Nephron (organoid): ENCODE measurements around the gene MEIOSIN.

Source experiments
- H3K27ac Mint-ChIP-seq, 3 experiments: 2 replicates each; pipeline ENCODE4 v1.8.0; 2020; ENCODE audit warnings: mixed read lengths in 3 of 3, mild to moderate bottlenecking in 2 of 3, moderate library complexity in 1 of 3
- H3K27me3 Mint-ChIP-seq: 2 replicates; pipeline ENCODE4 v1.8.0; 2021; ENCODE audit warnings: low read depth, mild to moderate bottlenecking, moderate library complexity, mixed read lengths
- H3K36me3 Mint-ChIP-seq: 2 replicates; pipeline ENCODE4 v1.8.0; 2020; ENCODE audit warnings: low read depth, mixed read lengths
- H3K4me1 Mint-ChIP-seq: 2 replicates; pipeline ENCODE4 v1.8.0; 2020; ENCODE audit warnings: mixed read lengths
- H3K4me3 Mint-ChIP-seq, 3 experiments: 2 replicates each; pipeline ENCODE4 v1.8.0; 2020; ENCODE audit warnings: mild to moderate bottlenecking in 3 of 3, mixed read lengths in 3 of 3, moderate library complexity in 2 of 3
- H3K9me3 Mint-ChIP-seq: 2 replicates; pipeline ENCODE4 v1.8.0; 2020; ENCODE audit warnings: mixed read lengths
- TF ChIP-seq, protein P1 (sequence below), 3 experiments: fragments of 200-600 bp; sonication (generic); IDR thresholded peaks; one replicate each; pipeline ENCODE4 v1.5.0; 2021; ENCODE audit warnings: antibody characterized with exemption in 3 of 3; ENCODE audit not compliant: unreplicated experiment in 3 of 3

The MEIOSIN gene

GRCh38 chr19:45782820-45783785 lies 49.9 kb downstream of the MEIOSIN start:
- peak overlapping the region; percentile 20 to 78 (median 66) for H3K4me3 Mint-ChIP-seq
- no peaks in the 10 kb centered on the region for H3K9me3 Mint-ChIP-seq
- H3K36me3 Mint-ChIP-seq: peaks cover 19% of the 10 kb centered on the region
- no peaks in the 10 kb centered on the region for H3K27me3 Mint-ChIP-seq
- peak overlapping the region; percentile 51 to 63 (median 60) for H3K27ac Mint-ChIP-seq
- H3K4me1 Mint-ChIP-seq: peaks cover 40% of the 10 kb centered on the region
- TF ChIP-seq, protein P1, sequence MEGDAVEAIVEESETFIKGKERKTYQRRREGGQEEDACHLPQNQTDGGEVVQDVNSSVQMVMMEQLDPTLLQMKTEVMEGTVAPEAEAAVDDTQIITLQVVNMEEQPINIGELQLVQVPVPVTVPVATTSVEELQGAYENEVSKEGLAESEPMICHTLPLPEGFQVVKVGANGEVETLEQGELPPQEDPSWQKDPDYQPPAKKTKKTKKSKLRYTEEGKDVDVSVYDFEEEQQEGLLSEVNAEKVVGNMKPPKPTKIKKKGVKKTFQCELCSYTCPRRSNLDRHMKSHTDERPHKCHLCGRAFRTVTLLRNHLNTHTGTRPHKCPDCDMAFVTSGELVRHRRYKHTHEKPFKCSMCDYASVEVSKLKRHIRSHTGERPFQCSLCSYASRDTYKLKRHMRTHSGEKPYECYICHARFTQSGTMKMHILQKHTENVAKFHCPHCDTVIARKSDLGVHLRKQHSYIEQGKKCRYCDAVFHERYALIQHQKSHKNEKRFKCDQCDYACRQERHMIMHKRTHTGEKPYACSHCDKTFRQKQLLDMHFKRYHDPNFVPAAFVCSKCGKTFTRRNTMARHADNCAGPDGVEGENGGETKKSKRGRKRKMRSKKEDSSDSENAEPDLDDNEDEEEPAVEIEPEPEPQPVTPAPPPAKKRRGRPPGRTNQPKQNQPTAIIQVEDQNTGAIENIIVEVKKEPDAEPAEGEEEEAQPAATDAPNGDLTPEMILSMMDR (IDR thresholded peaks at IDR 0.05; ENCODE audit: unreplicated experiment in 3 of 3): no peak

GRCh38 chr19:45784096-45784495 lies 50.9 kb downstream of the MEIOSIN start:
- Mint-ChIP-seq H3K36me3 (peaks cover 25% of the 10 kb centered on the region), H3K4me1 (peaks cover 37% of the 10 kb centered on the region), H3K4me3 (peak overlapping the region in 1 of 3 experiments; percentile 78), H3K9me3 (no peaks in the 10 kb centered on the region), H3K27ac (peak overlapping the region in 1 of 3 experiments; percentile 60), H3K27me3 (no peaks in the 10 kb centered on the region)
- TF ChIP-seq, protein P1 (IDR thresholded peaks at IDR 0.05; ENCODE audit: unreplicated experiment in 3 of 3): no peak

DNA sequence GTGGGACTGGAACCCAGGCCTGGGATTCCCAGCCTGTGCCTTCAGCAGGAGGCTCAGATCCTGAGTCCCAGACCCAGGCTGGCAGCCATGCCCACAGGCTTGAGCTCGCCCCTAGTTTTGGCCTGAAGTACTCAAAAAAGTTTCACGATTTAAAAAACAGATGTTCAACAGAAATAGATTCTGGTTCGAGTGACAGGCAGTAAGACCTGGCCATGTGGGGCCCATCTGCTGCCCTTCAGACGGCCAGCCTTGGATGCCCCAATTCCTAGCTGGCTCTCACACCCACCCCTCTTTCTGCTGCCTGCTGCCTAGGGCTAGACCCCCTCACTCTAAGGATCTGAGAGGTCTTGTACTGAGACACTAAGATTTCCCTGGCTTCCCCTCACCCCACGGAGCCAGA lies 51.9 kb downstream of the MEIOSIN start:
- no peaks in the 10 kb centered on the region for H3K9me3 Mint-ChIP-seq
- H3K27me3 Mint-ChIP-seq: no peaks in the 10 kb centered on the region
- H3K4me3 Mint-ChIP-seq: peak overlapping the region in 1 of 3 experiments; percentile 39
- TF ChIP-seq, protein P1 (IDR thresholded peaks at IDR 0.05; ENCODE audit: unreplicated experiment in 3 of 3): no peak
- H3K36me3 Mint-ChIP-seq: peaks cover 28% of the 10 kb centered on the region
- peaks cover 27% of the 10 kb centered on the region for H3K4me1 Mint-ChIP-seq
- no peak overlapping the region for H3K27ac Mint-ChIP-seq

DNA sequence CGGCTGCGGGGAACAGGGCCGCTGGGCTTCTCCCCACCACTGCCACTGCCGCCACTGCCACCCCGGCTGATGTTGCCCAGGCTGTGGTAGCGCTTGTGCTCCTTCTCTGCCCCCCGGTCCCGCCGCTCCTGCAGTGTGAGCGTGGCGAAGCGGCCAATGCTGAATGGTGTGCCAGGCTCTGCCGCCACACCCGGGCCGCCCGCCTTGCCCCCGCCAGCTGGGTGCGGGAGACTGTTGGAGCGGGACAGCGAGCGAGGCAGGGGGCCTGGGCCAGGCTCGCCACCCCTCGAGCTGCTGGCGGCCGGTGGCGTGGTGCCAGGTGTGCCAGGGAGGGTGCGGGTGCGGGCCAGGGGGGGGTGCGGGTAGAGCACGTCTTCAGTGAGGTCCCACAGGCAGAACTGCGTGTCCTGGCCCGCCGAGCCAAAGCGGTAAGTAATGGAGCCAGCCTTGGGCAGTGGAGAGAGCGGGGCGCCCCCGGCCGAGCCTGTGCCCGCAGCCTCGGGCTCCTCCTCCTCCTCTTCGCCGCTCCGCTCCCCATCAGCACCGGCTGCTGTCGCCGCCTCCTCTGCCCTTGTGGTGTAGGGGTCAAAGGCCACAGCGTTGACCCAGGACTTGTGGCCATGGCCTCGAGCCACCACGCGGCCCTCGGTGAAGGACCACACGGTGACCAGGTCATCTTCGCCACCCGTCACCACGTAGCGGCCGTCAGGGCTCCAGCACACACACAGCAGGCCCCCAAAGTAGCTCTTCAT lies 52.7 kb downstream of the MEIOSIN start:
- TF ChIP-seq, protein P1 (IDR thresholded peaks at IDR 0.05; ENCODE audit: unreplicated experiment in 3 of 3): no peak
- H3K4me3 Mint-ChIP-seq: no peak overlapping the region
- no peak overlapping the region for H3K27ac Mint-ChIP-seq
- peaks cover 28% of the 10 kb centered on the region for H3K36me3 Mint-ChIP-seq
- H3K9me3 Mint-ChIP-seq: no peaks in the 10 kb centered on the region
- H3K27me3 Mint-ChIP-seq: no peaks in the 10 kb centered on the region
- peaks cover 27% of the 10 kb centered on the region for H3K4me1 Mint-ChIP-seq

- TF ChIP-seq, protein P1 (IDR thresholded peaks at IDR 0.05; ENCODE audit: unreplicated experiment in 3 of 3): no peak
- Mint-ChIP-seq H3K36me3 (peaks cover 32% of the 10 kb centered on the region), H3K27ac (no peak overlapping the region), H3K4me3 (no peak overlapping the region), H3K4me1 (peaks cover 30% of the 10 kb centered on the region), H3K9me3 (no peaks in the 10 kb centered on the region), H3K27me3 (no peaks in the 10 kb centered on the region)
Observed at GRCh38 chr19:45786533-45786894, 53.3 kb downstream of the MEIOSIN start.
